Activated naive CD8-positive, alpha-beta T cell (primary cell): ENCODE measurements around the gene CLCA4.
"Not testable (repeated sequence)": the region's sequence is repeated elsewhere in the genome, so short reads cannot be mapped to it uniquely, and the experiment has no call there.

Source experiments
- H3K27ac Mint-ChIP-seq: one replicate; pipeline ENCODE4 v1.8.0; 2021; ENCODE audit warnings: mixed read lengths
- H3K27me3 Mint-ChIP-seq: one replicate; pipeline ENCODE4 v1.8.0; 2021; ENCODE audit warnings: mixed read lengths
- H3K36me3 Mint-ChIP-seq: one replicate; pipeline ENCODE4 v1.8.0; 2021; ENCODE audit warnings: mixed read lengths
- H3K4me1 Mint-ChIP-seq: one replicate; pipeline ENCODE4 v1.8.0; 2021; ENCODE audit warnings: low read depth, mixed read lengths
- H3K4me3 Mint-ChIP-seq: one replicate; pipeline ENCODE4 v1.8.0; 2021; ENCODE audit warnings: mild to moderate bottlenecking, mixed read lengths
- H3K9me3 Mint-ChIP-seq: one replicate; pipeline ENCODE4 v1.8.0; 2021; ENCODE audit warnings: low read depth, mixed read lengths

The CLCA4 gene

GRCh38 chr1:86546787-86547221 is at the start of gene CLCA4:
TSS of gene CLCA4 (plus strand) at chr1:86547078. CDS start at chr1:86547120, 42 bp downstream.
- Mint-ChIP-seq H3K27me3 (peaks cover 7% of the 10 kb centered on the region), H3K4me3 (no peak within 1 kb of the TSS), H3K4me1 (no peaks in the 10 kb centered on the region), H3K36me3 (no peaks in the 10 kb centered on the region), H3K27ac (no peak within 1 kb of the TSS), H3K9me3 (no peaks in the 10 kb centered on the region)

GRCh38 chr1:86498281-86498680 is 48.6 kb upstream of the CLCA4 start:
- Mint-ChIP-seq H3K27me3 (peaks cover 2% of the 10 kb centered on the region), H3K4me3 (no peak overlapping the region), H3K9me3 (no peaks in the 10 kb centered on the region), H3K36me3 (no peaks in the 10 kb centered on the region), H3K4me1 (peaks cover 5% of the 10 kb centered on the region), H3K27ac (no peak overlapping the region)

GRCh38 chr1:86499987-86500593 is 46.8 kb upstream of the CLCA4 start:
- peaks cover 5% of the 10 kb centered on the region for H3K27me3 Mint-ChIP-seq
- peaks cover 5% of the 10 kb centered on the region for H3K4me1 Mint-ChIP-seq
- H3K9me3 Mint-ChIP-seq, result no peaks in the 10 kb centered on the region
- no peak overlapping the region for H3K27ac Mint-ChIP-seq
- H3K4me3 Mint-ChIP-seq, result no peak overlapping the region
- H3K36me3 Mint-ChIP-seq, result no peaks in the 10 kb centered on the region

- no peaks in the 10 kb centered on the region for H3K36me3 Mint-ChIP-seq
- peaks cover 5% of the 10 kb centered on the region for H3K27me3 Mint-ChIP-seq
- H3K27ac Mint-ChIP-seq, result no peak overlapping the region
- no peak overlapping the region for H3K4me3 Mint-ChIP-seq
- H3K4me1 Mint-ChIP-seq, result peaks cover 5% of the 10 kb centered on the region
- no peaks in the 10 kb centered on the region for H3K9me3 Mint-ChIP-seq
Observed at GRCh38 chr1:86500714-86501113, 46.2 kb upstream of the CLCA4 start.

- not testable (repeated sequence) for H3K4me1 Mint-ChIP-seq, H3K27ac Mint-ChIP-seq, H3K27me3 Mint-ChIP-seq, H3K36me3 Mint-ChIP-seq, H3K9me3 Mint-ChIP-seq
- H3K4me3 Mint-ChIP-seq, result peak overlapping the region; percentile 86
Observed at GRCh38 chr1:86502125-86502646, 44.7 kb upstream of the CLCA4 start.

- Mint-ChIP-seq H3K4me3 (peak overlapping the region; percentile 86), H3K4me1 (peaks cover 5% of the 10 kb centered on the region), H3K36me3 (no peaks in the 10 kb centered on the region), H3K9me3 (no peaks in the 10 kb centered on the region), H3K27ac (no peak overlapping the region), H3K27me3 (peaks cover 4% of the 10 kb centered on the region)
Observed at GRCh38 chr1:86502721-86503405, 44.0 kb upstream of the CLCA4 start.

- H3K9me3 Mint-ChIP-seq, result no peaks in the 10 kb centered on the region
- H3K27me3 Mint-ChIP-seq, result peaks cover 4% of the 10 kb centered on the region
- peak overlapping the region; percentile 86 for H3K4me3 Mint-ChIP-seq
- no peak overlapping the region for H3K27ac Mint-ChIP-seq
- no peaks in the 10 kb centered on the region for H3K36me3 Mint-ChIP-seq
- H3K4me1 Mint-ChIP-seq, result peaks cover 5% of the 10 kb centered on the region
Observed at GRCh38 chr1:86503406-86504136, 43.3 kb upstream of the CLCA4 start.

- Mint-ChIP-seq H3K4me3 (no peak overlapping the region), H3K9me3 (no peaks in the 10 kb centered on the region), H3K4me1 (peaks cover 5% of the 10 kb centered on the region), H3K27me3 (peaks cover 6% of the 10 kb centered on the region), H3K36me3 (no peaks in the 10 kb centered on the region), H3K27ac (no peak overlapping the region)
Observed at GRCh38 chr1:86504137-86504479, 42.8 kb upstream of the CLCA4 start.

- Mint-ChIP-seq H3K36me3 (no peaks in the 10 kb centered on the region), H3K27me3 (peaks cover 6% of the 10 kb centered on the region), H3K27ac (no peak overlapping the region), H3K4me1 (peaks cover 5% of the 10 kb centered on the region), H3K9me3 (no peaks in the 10 kb centered on the region), H3K4me3 (no peak overlapping the region)
Observed at GRCh38 chr1:86504895-86505563, 41.8 kb upstream of the CLCA4 start.

GRCh38 chr1:86505564-86505902 is 41.3 kb upstream of the CLCA4 start:
- Mint-ChIP-seq H3K27ac (no peak overlapping the region), H3K9me3 (no peaks in the 10 kb centered on the region), H3K36me3 (no peaks in the 10 kb centered on the region), H3K27me3 (peaks cover 6% of the 10 kb centered on the region), H3K4me1 (peaks cover 5% of the 10 kb centered on the region), H3K4me3 (no peak overlapping the region)

GRCh38 chr1:86507935-86508582 is 38.8 kb upstream of the CLCA4 start:
- Mint-ChIP-seq H3K27ac (no peak overlapping the region), H3K4me3 (no peak overlapping the region), H3K36me3 (no peaks in the 10 kb centered on the region), H3K9me3 (no peaks in the 10 kb centered on the region), H3K4me1 (no peaks in the 10 kb centered on the region), H3K27me3 (peaks cover 6% of the 10 kb centered on the region)

- no peaks in the 10 kb centered on the region for H3K9me3 Mint-ChIP-seq
Observed at GRCh38 chr1:86508583-86508969, 38.3 kb upstream of the CLCA4 start.

GRCh38 chr1:86515597-86515996 is 31.3 kb upstream of the CLCA4 start:
- no peaks in the 10 kb centered on the region for H3K27me3 Mint-ChIP-seq
- no peaks in the 10 kb centered on the region for H3K4me1 Mint-ChIP-seq
- H3K4me3 Mint-ChIP-seq, result no peak overlapping the region
- H3K27ac Mint-ChIP-seq, result no peak overlapping the region
- H3K36me3 Mint-ChIP-seq, result no peaks in the 10 kb centered on the region
- H3K9me3 Mint-ChIP-seq, result no peaks in the 10 kb centered on the region

More at GRCh38 chr1:86508583-86508969, 38.3 kb upstream of the CLCA4 start:
- Mint-ChIP-seq H3K27ac (no peak overlapping the region), H3K36me3 (no peaks in the 10 kb centered on the region), H3K4me1 (no peaks in the 10 kb centered on the region), H3K4me3 (no peak overlapping the region), H3K27me3 (peaks cover 4% of the 10 kb centered on the region)

GRCh38 chr1:86516335-86516734 is 30.5 kb upstream of the CLCA4 start:
- Mint-ChIP-seq H3K4me3 (no peak overlapping the region), H3K9me3 (no peaks in the 10 kb centered on the region), H3K27ac (no peak overlapping the region)

More at GRCh38 chr1:86516335-86516734, 30.5 kb upstream of the CLCA4 start:
- no peaks in the 10 kb centered on the region for H3K4me1 Mint-ChIP-seq
- no peaks in the 10 kb centered on the region for H3K27me3 Mint-ChIP-seq
- no peaks in the 10 kb centered on the region for H3K36me3 Mint-ChIP-seq
